Activated T-cell treated with anti-CD3 and anti-CD28 coated beads, Interleukin-2, amount 50 U/mL, for 4 hours (primary cell): Measurements from ENCODE around the gene COX11. TPM values are rescaled to one million over a fixed set of nuclear protein-coding genes. Genes with fewer than 3 reads are reported as not detected.

ENCODE experiments used
- total RNA-seq, 3 donors: library from RNA; stranded (reverse); gene quantifications; one replicate each; pipeline ENCODE4 v1.2.1, GENCODE V29; 2021

Gene COX11
- total RNA-seq, 3 donors from 2014 or later = 48.0 to 62.9 (median 61.6) TPM

Other genes with a start within 250 kb of the COX11 start
- under 1 TPM; 0.45 to 0.63 (median 0.51) TPM for gene TOM1L1, start 67.8 kb downstream of the COX11 start, total RNA-seq
- 1 to 10 TPM; 5.1 to 8.1 (median 5.3) TPM for gene STXBP4, start 111 bp upstream of the COX11 start, total RNA-seq